SK-N-SH (cell line): ENCODE measurements around the gene NBEAL1. TPM values are rescaled to one million over a fixed set of nuclear protein-coding genes. Genes with fewer than 3 reads are reported as not detected.
A peak's percentile ranks its signal among the peaks of the same experiment; 100 is the strongest.

Experiments used
- CTCF ChIA-PET: fragments of 300-600, 350-600 bp; formaldehyde crosslinking; extraction: SDS; loops from one replicate; lab custom pipeline; 2021; lab: Yijun Ruan, JAX
- POLR2A ChIA-PET: fragments of 350-600 bp; sonication (Branson Sonifier 250); formaldehyde crosslinking; extraction: SDS; loops from one replicate; lab custom pipeline; 2020; ENCODE audit warnings: antibody characterized with exemption, inconsistent platforms; lab: Yijun Ruan, JAX
- DNase-seq: peaks from one replicate; pipeline ENCODE4 v3.0.0; 2012
- H2AFZ ChIP-seq: fragments of 200-600 bp; sonication (generic); 2 replicates; pipeline ENCODE4 v1.8.1; 2016; ENCODE audit warnings: antibody characterized with exemption, mild to moderate bottlenecking, low read depth
- H3F3A ChIP-seq: fragments of 200-600 bp; sonication (generic); replicated peaks from 2 replicates; pipeline ENCODE3; 2016; ENCODE audit warnings: antibody characterized with exemption, mild to moderate bottlenecking; ENCODE audit not compliant: insufficient read depth
- H3K27ac ChIP-seq, 2 experiments: fragments of 200-500 bp in 1 of 2; fragments of 200-600 bp in 1 of 2; sonication (Bioruptor generic) in 1 of 2; sonication (generic), shearing (Covaris generic) in 1 of 2; 2 replicates each; pipeline versions ENCODE4 v1.5.1 to v1.6.1; 2014 to 2016; ENCODE audit warnings: low read depth in 2 of 2, inconsistent platforms in 1 of 2, low read length in 1 of 2, mild to moderate bottlenecking in 1 of 2, mixed read lengths in 1 of 2
- H3K27me3 ChIP-seq: fragments of 200-600 bp; sonication (generic), shearing (Covaris generic); 2 replicates; pipeline ENCODE4 v1.6.1; 2016; ENCODE audit warnings: mixed run types; ENCODE audit not compliant: insufficient read depth
- H3K36me3 ChIP-seq, 2 experiments: fragments of 200-500 bp in 1 of 2; fragments of 200-600 bp in 1 of 2; sonication (Bioruptor generic) in 1 of 2; sonication (generic) in 1 of 2; replicated peaks in 1 of 2; 2 replicates each; pipeline versions ENCODE3 to v1.5.1; 2014 to 2016; ENCODE audit warnings: low read length in 1 of 2, mild to moderate bottlenecking in 1 of 2; ENCODE audit not compliant: insufficient read depth in 2 of 2, control insufficient read depth in 1 of 2
- H3K4me1 ChIP-seq, 2 experiments: fragments of 200-500 bp in 1 of 2; fragments of 200-600 bp in 1 of 2; sonication (Bioruptor generic) in 1 of 2; sonication (generic), shearing (Covaris generic) in 1 of 2; 2 replicates each; pipeline versions ENCODE4 v1.5.1 to v1.6.1; 2014 to 2016; ENCODE audit warnings: low read depth in 1 of 2, low read length in 1 of 2, mixed run types in 1 of 2; ENCODE audit not compliant: insufficient read depth in 2 of 2, control insufficient read depth in 1 of 2
- H3K4me2 ChIP-seq: fragments of 200-600 bp; sonication (generic), shearing (Covaris generic); 2 replicates; pipeline ENCODE4 v1.6.1; 2017; ENCODE audit warnings: mixed run types
- H3K4me3 ChIP-seq, 2 experiments: fragments of 200-500 bp in 1 of 2; fragments of 200-600 bp in 1 of 2; sonication (Bioruptor generic) in 1 of 2; sonication (generic), shearing (Covaris generic) in 1 of 2; 2 replicates each; pipeline versions ENCODE4 v1.5.1 to v1.8.1; 2014 to 2016; ENCODE audit warnings: low read depth in 2 of 2, inconsistent platforms in 1 of 2, low read length in 1 of 2, mild to moderate bottlenecking in 1 of 2, mixed read lengths in 1 of 2, moderate library complexity in 1 of 2
- H3K79me2 ChIP-seq: fragments of 200-600 bp; sonication (generic); 2 replicates; pipeline ENCODE4 v1.8.1; 2017; ENCODE audit warnings: mild to moderate bottlenecking; ENCODE audit not compliant: insufficient read depth
- H3K9ac ChIP-seq: fragments of 200-600 bp; sonication (generic); 2 replicates; pipeline ENCODE4 v1.6.1; 2017; ENCODE audit warnings: mixed run types
- H3K9me2 ChIP-seq: fragments of 200-600 bp; sonication (generic); 2 replicates; pipeline ENCODE4 v1.6.1; 2017; ENCODE audit warnings: mixed run types
- H3K9me3 ChIP-seq: fragments of 200-600 bp; sonication (generic); 2 replicates; pipeline ENCODE4 v1.6.1; 2017; ENCODE audit warnings: mixed run types, mild to moderate bottlenecking, moderate library complexity
- H4K20me1 ChIP-seq: fragments of 200-600 bp; sonication (generic); 2 replicates; pipeline ENCODE4 v1.6.1; 2017; ENCODE audit warnings: mild to moderate bottlenecking, mixed run types; ENCODE audit not compliant: insufficient read depth
- CHD2 ChIP-seq: fragments of 150-350 bp; IDR thresholded peaks from 2 replicates; pipeline ENCODE4 v1.6.1; 2018; ENCODE audit warnings: low read length; ENCODE audit not compliant: partially characterized antibody
- EP300 ChIP-seq, 2 experiments: IDR thresholded peaks; 2 replicates each; pipeline versions ENCODE4 v1.4.0 to v1.6.1; 2012; ENCODE audit warnings: borderline replicate concordance in 1 of 2, low read depth in 1 of 2, low read length in 1 of 2
- EZH2phosphoT487 ChIP-seq: fragments of 200-600 bp; sonication (generic); IDR thresholded peaks from 2 replicates; pipeline ENCODE4 v1.6.1; 2017; ENCODE audit warnings: low read depth, mixed run types, mild to moderate bottlenecking, antibody characterized with exemption, moderate library complexity, borderline replicate concordance
- FOSL2 ChIP-seq: IDR thresholded peaks from 2 replicates; pipeline ENCODE4 v1.4.0; 2012; ENCODE audit warnings: low read depth, mild to moderate bottlenecking, moderate library complexity, borderline replicate concordance
- FOXJ3 ChIP-seq: sonication (generic); formaldehyde crosslinking; IDR thresholded peaks from 2 replicates; pipeline ENCODE4 v1.5.1; 2020; ENCODE audit warnings: mild to moderate bottlenecking, missing genetic modification reagents
- FOXM1 ChIP-seq: IDR thresholded peaks from 2 replicates; pipeline ENCODE4 v1.4.0; 2012; ENCODE audit warnings: low read depth, mild to moderate bottlenecking
- GABPA ChIP-seq: IDR thresholded peaks from 2 replicates; pipeline ENCODE4 v1.4.0; 2012; ENCODE audit warnings: low read depth, mild to moderate bottlenecking
- JUND ChIP-seq: IDR thresholded peaks from 2 replicates; pipeline ENCODE4 v1.4.0; 2012
- MEF2A ChIP-seq: IDR thresholded peaks from 2 replicates; pipeline ENCODE4 v1.4.0; 2012; ENCODE audit warnings: low read depth, borderline replicate concordance
- MXI1 ChIP-seq: IDR thresholded peaks from 2 replicates; pipeline ENCODE4 v1.6.1; 2012; ENCODE audit warnings: mild to moderate bottlenecking, low read depth, low read length, improper control_type of control experiment
- NFIC ChIP-seq: IDR thresholded peaks from 2 replicates; pipeline ENCODE4 v1.4.0; 2012; ENCODE audit warnings: borderline replicate concordance
- NRF1 ChIP-seq: IDR thresholded peaks from 2 replicates; pipeline ENCODE4 v1.6.1; 2012; ENCODE audit warnings: low read depth, mild to moderate bottlenecking, low read length
- PBX3 ChIP-seq: IDR thresholded peaks from 2 replicates; pipeline ENCODE4; 2012
- POLR2AphosphoS5 ChIP-seq: IDR thresholded peaks from 2 replicates; pipeline ENCODE4 v1.6.1; 2012; ENCODE audit warnings: low read depth, low read length
- RAD21 ChIP-seq: IDR thresholded peaks from 2 replicates; pipeline ENCODE4 v1.6.1; 2012; ENCODE audit warnings: mild to moderate bottlenecking, low read length
- RXRA ChIP-seq: IDR thresholded peaks from 2 replicates; pipeline ENCODE4 v1.4.0; 2012; ENCODE audit warnings: low read depth, mild to moderate bottlenecking, borderline replicate concordance
- SIN3A ChIP-seq: IDR thresholded peaks from 2 replicates; pipeline ENCODE4 v1.6.1; 2012; ENCODE audit warnings: low read depth, mild to moderate bottlenecking, low read length, moderate library complexity, borderline replicate concordance
- SMC3 ChIP-seq: IDR thresholded peaks from 2 replicates; pipeline ENCODE4 v1.6.1; 2012; ENCODE audit warnings: low read depth, low read length, improper control_type of control experiment
- TEAD4 ChIP-seq: IDR thresholded peaks from 2 replicates; pipeline ENCODE4 v1.4.0; 2012; ENCODE audit warnings: mild to moderate bottlenecking, borderline replicate concordance; ENCODE audit not compliant: insufficient read depth
- YY1 ChIP-seq: IDR thresholded peaks from 2 replicates; pipeline ENCODE4 v1.4.0; 2012; ENCODE audit warnings: low read depth, mild to moderate bottlenecking
- WGBS: methylation state at CpG from one replicate; pipeline ENCODE4 v1.1.6; 2017; ENCODE audit warnings: low lambda C conversion rate; 5-methylcytosine and 5-hydroxymethylcytosine counted together
- polyA plus RNA-seq, 3 experiments: library from polyadenylated mRNA; depleted of rRNA; stranded (reverse); fragments of >200 nt; gene quantifications; 2 replicates each; pipeline ENCODE4 v1.2.3, GENCODE V29; 2012
- TF ChIP-seq, protein P1 (sequence below): IDR thresholded peaks from 2 replicates; pipeline ENCODE4 v1.6.1; 2012; ENCODE audit warnings: mild to moderate bottlenecking, low read depth, low read length, moderate library complexity
- TF ChIP-seq, protein P2 (sequence below): fragments of 150-350 bp; IDR thresholded peaks from 2 replicates; pipeline ENCODE4 v1.6.1; 2017; ENCODE audit warnings: antibody characterized with exemption, low read length, low read depth, borderline replicate concordance
- TF ChIP-seq, protein P3 (sequence below): IDR thresholded peaks from 2 replicates; pipeline ENCODE4 v1.4.0; 2012; ENCODE audit warnings: low read depth
- TF ChIP-seq, protein P4 (sequence below): IDR thresholded peaks from 2 replicates; pipeline ENCODE4 v1.4.0; 2012; ENCODE audit warnings: low read depth, borderline replicate concordance

Gene NBEAL1
- polyA plus RNA-seq, 1 of the 3 experiments (the other 2 are of a cell fraction) = 3.3 TPM

- WGBS = 2% methylated on average over 14 of the region's 80 CpGs
- ChIA-PET CTCF (interaction anchor here (0.6 to 2.8 kb wide), 10 partner anchors 12 to 577 kb away, joined by 3 to 13 read pairs (median 3); partner anchors contain the start of gene ABI2), POLR2A (interaction anchor here (0.7 to 2.1 kb wide), 4 partner anchors 89 to 368 kb away, joined by 3 to 5 read pairs (median 4); partner anchors contain the start of genes ABI2, ICA1L and WDR12)
- peak within 1 kb of the TSS; percentile 85 for H3K4me2 ChIP-seq
- no peaks in the 10 kb centered on the region for H3K9me3 ChIP-seq
- H3K27me3 ChIP-seq = no peaks in the 10 kb centered on the region
- peak; percentile 94 for DNase-seq
- peaks cover 0 to 14% of the 10 kb centered on the region in 2 experiments for H3K36me3 ChIP-seq
- H3F3A ChIP-seq = peaks cover 12% of the 10 kb centered on the region
- no peaks in the 10 kb centered on the region for H3K9me2 ChIP-seq
- no peaks in the 10 kb centered on the region for H4K20me1 ChIP-seq
- H2AFZ ChIP-seq = peak within 1 kb of the TSS; percentile 88
- H3K27ac ChIP-seq = peak within 1 kb of the TSS; percentile 87 to 98
- H3K4me3 ChIP-seq = peak within 1 kb of the TSS; percentile 59 to 94
- H3K9ac ChIP-seq = peak within 1 kb of the TSS; percentile 95
- H3K4me1 ChIP-seq = peaks cover 0 to 10% of the 10 kb centered on the region in 2 experiments; a peak in 1 of 4 replicates
- peaks cover 45% of the 10 kb centered on the region for H3K79me2 ChIP-seq
- peak; percentile 38; the same call in 1 of the 2 replicates for TF ChIP-seq FOXM1
- peak; percentile 82 for TF ChIP-seq YY1
- TF ChIP-seq EP300 (IDR thresholded peaks at IDR 0.05; ENCODE audit: borderline replicate concordance in 1 of 2, low read depth in 1 of 2, low read length in 1 of 2) = peak in 1 of 2 experiments; percentile 57; a peak in 1 of 4 replicates
- TF ChIP-seq FOXJ3 (CRISPR knock-in tag) = peak; percentile 55; the same call in 1 of the 2 replicates
- TF ChIP-seq EZH2phosphoT487 = no peak
- TF ChIP-seq, protein P1, sequence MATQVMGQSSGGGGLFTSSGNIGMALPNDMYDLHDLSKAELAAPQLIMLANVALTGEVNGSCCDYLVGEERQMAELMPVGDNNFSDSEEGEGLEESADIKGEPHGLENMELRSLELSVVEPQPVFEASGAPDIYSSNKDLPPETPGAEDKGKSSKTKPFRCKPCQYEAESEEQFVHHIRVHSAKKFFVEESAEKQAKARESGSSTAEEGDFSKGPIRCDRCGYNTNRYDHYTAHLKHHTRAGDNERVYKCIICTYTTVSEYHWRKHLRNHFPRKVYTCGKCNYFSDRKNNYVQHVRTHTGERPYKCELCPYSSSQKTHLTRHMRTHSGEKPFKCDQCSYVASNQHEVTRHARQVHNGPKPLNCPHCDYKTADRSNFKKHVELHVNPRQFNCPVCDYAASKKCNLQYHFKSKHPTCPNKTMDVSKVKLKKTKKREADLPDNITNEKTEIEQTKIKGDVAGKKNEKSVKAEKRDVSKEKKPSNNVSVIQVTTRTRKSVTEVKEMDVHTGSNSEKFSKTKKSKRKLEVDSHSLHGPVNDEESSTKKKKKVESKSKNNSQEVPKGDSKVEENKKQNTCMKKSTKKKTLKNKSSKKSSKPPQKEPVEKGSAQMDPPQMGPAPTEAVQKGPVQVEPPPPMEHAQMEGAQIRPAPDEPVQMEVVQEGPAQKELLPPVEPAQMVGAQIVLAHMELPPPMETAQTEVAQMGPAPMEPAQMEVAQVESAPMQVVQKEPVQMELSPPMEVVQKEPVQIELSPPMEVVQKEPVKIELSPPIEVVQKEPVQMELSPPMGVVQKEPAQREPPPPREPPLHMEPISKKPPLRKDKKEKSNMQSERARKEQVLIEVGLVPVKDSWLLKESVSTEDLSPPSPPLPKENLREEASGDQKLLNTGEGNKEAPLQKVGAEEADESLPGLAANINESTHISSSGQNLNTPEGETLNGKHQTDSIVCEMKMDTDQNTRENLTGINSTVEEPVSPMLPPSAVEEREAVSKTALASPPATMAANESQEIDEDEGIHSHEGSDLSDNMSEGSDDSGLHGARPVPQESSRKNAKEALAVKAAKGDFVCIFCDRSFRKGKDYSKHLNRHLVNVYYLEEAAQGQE = 0 out of 2 replicates have a peak, but pooled peaks have one; percentile 29
- TF ChIP-seq FOSL2 = no peak; the same call in 1 of the 2 replicates
- TF ChIP-seq PBX3 = peak; percentile 17; the same call in 1 of the 2 replicates
- peak; percentile 69 for TF ChIP-seq MXI1
- peak; percentile 80 for TF ChIP-seq CHD2
- peak; percentile 68 for TF ChIP-seq GABPA
- TF ChIP-seq SIN3A = peak; percentile 75; the same call in 1 of the 2 replicates
- no peak for TF ChIP-seq MEF2A
- TF ChIP-seq RXRA = no peak
- peak; percentile 44; the same call in 1 of the 2 replicates for TF ChIP-seq NFIC
- TF ChIP-seq, protein P2, sequence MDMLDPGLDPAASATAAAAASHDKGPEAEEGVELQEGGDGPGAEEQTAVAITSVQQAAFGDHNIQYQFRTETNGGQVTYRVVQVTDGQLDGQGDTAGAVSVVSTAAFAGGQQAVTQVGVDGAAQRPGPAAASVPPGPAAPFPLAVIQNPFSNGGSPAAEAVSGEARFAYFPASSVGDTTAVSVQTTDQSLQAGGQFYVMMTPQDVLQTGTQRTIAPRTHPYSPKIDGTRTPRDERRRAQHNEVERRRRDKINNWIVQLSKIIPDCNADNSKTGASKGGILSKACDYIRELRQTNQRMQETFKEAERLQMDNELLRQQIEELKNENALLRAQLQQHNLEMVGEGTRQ = peak; percentile 73
- no peak for TF ChIP-seq NRF1
- TF ChIP-seq, protein P3, sequence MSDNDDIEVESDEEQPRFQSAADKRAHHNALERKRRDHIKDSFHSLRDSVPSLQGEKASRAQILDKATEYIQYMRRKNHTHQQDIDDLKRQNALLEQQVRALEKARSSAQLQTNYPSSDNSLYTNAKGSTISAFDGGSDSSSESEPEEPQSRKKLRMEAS = peak; percentile 90
- TF ChIP-seq TEAD4 = 0 out of 2 replicates have a peak, but pooled peaks have one; percentile 26
- no peak for TF ChIP-seq JUND
- peak; percentile 30 for TF ChIP-seq RAD21
- TF ChIP-seq SMC3 = peak; percentile 40; the same call in 1 of the 2 replicates
- TF ChIP-seq, protein P4, sequence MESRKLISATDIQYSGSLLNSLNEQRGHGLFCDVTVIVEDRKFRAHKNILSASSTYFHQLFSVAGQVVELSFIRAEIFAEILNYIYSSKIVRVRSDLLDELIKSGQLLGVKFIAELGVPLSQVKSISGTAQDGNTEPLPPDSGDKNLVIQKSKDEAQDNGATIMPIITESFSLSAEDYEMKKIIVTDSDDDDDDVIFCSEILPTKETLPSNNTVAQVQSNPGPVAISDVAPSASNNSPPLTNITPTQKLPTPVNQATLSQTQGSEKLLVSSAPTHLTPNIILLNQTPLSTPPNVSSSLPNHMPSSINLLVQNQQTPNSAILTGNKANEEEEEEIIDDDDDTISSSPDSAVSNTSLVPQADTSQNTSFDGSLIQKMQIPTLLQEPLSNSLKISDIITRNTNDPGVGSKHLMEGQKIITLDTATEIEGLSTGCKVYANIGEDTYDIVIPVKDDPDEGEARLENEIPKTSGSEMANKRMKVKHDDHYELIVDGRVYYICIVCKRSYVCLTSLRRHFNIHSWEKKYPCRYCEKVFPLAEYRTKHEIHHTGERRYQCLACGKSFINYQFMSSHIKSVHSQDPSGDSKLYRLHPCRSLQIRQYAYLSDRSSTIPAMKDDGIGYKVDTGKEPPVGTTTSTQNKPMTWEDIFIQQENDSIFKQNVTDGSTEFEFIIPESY = 0 out of 2 replicates have a peak, but pooled peaks have one; percentile 22
- peak; percentile 96 for TF ChIP-seq POLR2AphosphoS5
Measured at GRCh38 chr2:203238704-203239526, 224.2 kb downstream of the NBEAL1 start, which contains the start of gene CYP20A1. Gene CYP20A1, plus strand, starts transcription at chr2:203239018. Its CDS starts 45 bp downstream, at chr2:203239063.
